ENCODE data around the gene ACVR1.
"Not testable (repeated sequence)": the region's sequence is repeated elsewhere in the genome, so short reads cannot be mapped to it uniquely, and the experiment has no call there.

Gene ACVR1

DNA sequence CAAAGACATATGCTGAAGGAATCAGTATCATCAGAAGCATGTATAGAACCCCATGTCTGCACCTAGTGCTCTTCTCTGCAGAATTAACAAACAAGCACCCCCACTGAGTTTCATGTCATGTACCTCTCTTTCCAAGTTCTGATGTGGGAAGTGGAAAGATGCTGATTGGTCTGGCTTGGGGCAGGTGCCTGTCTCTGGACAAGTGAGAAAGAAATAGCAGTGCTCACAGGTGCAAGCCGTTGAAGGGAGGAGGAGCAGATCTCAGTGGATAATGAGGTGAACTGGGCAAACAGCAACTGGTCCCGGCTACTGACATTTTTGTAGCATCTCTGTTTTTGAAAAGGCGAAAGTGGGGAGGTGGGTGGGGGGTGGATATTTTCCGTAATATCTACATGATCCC lies 17.5 kb upstream of the ACVR1 start:
- no peak for DNase-seq (ENCODE audit: low read depth)

DNA sequence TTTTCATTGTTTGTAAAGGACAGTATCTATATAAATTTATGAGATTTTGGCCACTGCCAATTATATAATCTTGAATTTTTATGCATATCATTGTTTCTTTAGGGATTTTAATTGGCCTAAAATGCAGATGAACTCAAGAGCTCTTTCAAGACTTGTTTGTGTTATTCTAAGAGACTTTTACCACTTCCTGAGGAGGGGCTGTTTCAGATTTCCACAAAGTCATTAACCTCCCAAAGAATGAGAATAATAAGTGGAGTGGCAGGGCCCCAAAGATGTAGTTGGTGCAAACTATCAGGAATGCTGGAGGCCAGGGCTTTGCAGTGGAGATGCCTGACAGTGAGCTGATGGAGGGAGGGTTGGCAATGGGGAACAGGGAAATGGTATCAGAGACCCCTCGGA lies 15.5 kb upstream of the ACVR1 start:
- DNase-seq (ENCODE audit: low read depth) = no peak

DNA sequence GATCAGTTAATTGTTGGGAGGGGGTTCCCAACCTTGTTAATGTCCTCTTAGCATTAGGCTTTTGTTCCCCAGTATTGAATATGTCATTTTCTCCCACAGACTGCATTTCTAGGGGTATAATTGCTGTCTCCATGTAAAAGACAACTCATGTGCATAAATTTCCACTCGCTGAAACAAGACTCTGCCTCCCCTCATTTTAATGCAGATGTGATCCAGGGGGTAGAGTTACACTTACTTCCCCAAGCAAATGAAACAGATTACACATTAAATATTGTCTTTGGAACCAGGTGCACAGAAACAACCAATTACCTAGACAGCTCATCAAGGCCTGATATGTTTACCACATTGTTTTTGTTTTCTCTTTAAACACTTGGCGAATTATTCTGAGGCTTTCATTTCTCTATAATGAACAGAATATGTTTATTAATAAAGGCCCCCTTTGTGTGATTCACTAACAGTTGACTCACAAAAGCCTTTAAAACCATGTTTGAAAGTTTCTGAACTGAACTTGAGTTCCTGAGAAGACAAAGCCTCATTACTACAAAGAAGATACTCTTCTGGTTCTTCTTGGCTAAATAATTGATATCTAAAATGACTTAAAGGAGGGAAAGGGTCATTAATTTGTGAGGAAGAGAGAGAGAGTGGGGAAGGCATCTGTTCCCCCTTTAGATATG lies 15.0 kb upstream of the ACVR1 start:
- DNase-seq (ENCODE audit: low read depth) = no peak

DNA sequence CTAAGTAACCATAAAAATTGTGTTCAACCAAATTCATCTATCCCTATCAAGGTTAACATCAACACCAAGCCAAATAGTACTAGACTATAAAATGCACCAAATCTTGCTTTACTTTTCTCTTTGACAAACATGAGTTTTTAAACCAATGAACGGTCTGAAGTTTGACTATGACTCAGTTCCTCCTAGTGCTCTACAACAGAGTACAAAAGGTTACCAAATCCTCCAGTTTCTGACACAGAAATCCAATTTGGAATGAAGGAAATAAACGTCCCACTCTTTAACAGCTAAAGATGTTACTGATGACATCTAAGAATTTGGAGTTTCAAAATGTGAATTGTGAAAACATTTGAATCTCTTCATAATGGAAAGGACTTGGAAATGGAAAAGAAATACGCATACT lies 11.8 kb upstream of the ACVR1 start:
- DNase-seq (ENCODE audit: low read depth) = no peak

DNA sequence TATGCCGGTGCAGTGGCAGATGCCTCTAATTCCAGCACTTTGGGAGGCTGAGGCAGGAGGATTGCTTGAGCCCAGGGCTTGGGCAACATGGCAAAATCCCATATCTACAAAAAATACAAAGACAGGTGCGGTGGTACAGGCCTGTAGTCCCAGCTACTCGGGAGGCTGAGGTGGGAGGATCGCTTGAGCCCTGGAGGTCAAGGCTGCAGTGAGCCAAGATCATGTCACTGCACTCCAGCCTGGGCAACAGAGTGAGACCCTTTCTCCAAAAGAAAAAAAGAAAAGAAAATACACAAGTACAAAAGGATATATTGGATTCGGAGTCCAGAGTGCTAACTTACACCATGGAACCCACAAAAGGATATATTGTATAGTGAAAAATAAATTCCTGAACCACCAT lies 8.4 kb upstream of the ACVR1 start:
- not testable (repeated sequence) for DNase-seq (ENCODE audit: low read depth)

DNA sequence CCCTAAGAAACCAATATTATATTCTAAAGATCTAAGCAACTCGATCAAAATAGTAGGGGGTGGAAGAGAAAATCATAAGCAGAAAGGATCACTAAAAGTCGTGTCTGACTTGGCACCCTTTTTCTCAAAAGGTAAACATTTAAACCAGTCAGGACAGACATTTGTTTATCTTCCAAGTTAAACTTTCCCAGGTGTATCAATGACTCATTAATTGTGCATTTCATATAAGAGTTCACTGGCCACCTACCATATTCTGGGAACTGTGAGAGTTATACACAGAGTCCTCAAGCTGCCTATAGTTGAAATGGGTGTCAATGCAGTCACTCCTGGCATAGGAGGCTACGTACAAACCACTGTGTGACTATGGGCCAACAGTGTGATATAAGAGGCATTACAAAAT lies 4.8 kb upstream of the ACVR1 start:
- no peak for DNase-seq (ENCODE audit: low read depth)

DNA sequence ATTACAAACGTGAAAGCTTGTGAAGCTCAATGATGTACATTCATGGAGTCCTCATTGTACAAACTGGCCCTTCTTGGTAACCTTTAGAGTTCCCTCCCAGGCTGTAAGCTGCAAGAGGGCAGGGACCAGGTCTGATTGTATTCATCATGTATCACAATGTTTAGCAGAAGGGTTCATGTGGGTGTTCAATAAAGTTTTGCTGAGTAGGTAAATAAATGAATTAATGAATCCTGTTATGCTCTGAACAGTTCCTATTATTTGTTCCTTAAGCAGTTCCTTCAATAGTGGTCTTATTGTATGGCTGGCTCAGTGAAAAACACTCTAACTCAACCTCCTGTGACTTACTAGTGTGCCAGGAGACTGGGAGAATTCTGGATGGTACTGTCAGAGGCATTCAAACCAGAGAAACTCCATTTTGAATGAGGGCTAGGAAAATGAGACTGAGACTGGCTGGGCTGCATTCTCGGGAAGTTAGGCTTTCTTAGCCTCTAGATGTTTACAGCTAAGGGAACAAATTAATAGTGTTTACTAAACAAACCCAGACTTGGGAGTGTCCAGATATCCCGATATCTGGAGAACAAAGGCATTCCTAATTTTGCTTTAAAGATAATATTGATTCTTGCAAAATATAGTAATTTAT lies 1.8 kb upstream of the ACVR1 start:
- no peak for DNase-seq (ENCODE audit: low read depth)

DNA sequence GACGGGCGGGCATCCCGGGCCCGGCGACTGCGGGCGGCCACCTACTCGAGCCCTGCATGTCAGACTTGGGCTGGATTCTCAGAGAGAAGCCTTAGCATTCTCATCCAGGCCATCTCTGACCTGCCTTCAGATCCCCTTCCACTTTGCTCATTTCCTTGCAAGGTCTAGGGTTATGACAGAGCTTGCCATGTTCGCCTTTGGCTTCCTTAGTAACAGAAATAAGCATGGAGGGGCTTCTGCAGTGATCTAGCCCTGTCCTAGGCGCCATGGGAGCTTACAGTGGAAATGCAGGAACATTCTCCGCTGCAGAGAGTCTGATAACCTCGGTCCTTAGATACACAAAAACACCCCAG lies 632 bp upstream of the ACVR1 start:
- no peak for DNase-seq (ENCODE audit: low read depth)

DNA sequence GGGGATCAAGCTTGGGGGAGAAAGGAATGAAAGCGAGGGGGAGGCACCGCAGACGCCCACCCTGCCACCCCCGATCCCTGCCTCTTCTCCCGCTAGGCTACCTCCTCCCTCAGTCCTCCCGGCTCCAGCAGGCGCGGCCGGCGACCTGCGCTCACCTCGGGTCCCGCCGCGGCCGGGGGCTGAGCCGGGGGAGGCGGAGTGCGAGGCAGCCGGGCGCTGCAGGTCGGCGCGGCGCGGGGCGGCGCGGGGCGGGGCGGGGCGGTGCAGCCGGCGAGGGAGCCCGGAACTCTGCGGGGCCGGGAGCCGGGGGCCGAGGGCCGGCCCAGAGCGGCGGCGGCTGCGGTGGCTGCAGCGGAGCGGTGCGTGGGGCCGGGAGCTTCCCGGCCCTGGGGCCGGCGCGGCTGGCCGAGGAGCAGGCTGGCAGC lies 477 bp downstream of the ACVR1 start:
- DNase-seq (ENCODE audit: low read depth) = peak; percentile 38

DNA sequence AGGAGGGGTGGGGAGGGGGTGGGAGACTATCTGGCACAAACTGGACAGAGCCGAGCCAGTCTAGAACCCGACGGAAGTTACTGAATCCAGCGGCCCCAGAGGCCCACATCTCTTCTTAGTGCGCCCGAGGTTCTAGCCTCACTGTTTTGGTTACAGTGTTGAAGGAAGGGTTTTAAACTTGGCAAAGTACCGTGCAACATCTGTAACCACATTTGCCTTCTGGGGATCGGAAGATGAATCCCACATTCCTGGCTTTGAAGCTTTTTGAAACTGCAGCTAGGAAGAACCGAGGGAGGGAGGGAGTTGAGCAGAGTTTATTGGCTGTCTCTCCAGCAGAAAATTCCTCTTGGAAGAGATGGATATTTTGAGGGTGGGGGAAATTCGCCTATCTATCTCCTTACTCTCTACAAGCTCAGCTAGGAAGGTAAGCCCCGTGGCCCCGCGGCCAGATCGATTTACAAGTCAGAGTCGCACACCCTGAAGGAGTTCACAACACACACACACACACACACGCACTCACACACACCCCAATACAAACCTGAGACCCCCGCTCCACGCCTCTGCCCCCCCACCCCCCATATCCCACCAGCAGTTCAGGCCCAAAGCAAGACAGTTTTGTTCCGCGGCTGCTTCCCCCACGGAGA lies 1.0 kb downstream of the ACVR1 start:
- no peak for DNase-seq (ENCODE audit: low read depth)

DNA sequence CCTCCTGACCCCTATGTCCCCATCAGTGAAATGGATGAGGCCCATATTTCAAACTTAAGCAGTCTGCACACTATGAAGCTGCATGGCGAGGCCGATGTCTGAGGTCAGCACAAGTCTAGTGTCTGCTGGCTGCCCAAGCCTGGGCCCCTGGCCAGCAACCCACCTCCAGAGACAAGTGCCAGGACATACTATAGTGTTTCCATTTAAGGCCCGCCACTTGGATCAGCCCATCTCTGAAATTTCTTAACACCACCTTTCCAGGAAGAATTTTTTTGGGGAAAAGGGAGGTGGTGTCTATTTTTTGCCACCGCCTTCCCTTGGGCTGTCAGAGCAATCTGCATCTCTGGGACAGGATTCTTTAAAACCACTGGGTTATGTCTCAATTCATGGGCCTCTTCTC lies 1.8 kb downstream of the ACVR1 start:
- no peak for DNase-seq (ENCODE audit: low read depth)

DNA sequence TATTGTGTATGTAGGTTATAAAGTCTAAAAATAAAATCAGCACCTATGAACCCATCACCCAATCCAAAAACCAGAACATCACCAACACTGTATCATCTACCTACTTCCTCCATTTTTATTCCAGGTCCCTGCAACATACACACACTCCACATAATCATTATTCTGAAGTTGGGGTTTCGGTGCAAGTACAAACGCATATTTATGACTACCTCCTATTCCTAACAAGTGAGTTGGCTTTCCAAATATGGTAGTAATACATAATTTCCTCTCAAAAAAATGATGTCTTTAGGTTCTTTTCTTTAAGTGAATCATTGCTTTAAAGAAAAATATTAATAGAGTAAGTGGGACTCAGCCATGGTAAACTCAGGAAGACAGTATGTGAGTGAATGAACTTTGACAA lies 3.3 kb downstream of the ACVR1 start:
- DNase-seq (ENCODE audit: low read depth) = no peak

DNA sequence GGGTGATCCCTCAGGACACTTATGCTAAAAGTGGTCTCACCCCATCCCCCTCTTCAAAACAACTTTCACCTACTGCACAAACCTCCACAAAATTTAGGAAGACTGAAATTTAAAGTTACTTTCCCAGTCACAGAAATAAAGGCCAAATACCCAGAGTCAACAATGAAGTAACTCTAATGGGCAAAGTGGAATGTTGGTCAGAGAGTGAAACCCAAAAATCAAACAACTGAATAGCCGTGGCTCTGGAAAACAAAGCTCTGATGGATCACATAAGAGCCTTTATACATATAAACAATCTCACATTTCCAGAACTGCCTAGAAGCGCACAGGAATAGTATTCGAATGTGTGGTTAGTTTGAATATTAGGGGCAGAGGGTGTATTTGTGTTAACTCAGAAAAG lies 4.7 kb downstream of the ACVR1 start:
- no peak for DNase-seq (ENCODE audit: low read depth)

DNA sequence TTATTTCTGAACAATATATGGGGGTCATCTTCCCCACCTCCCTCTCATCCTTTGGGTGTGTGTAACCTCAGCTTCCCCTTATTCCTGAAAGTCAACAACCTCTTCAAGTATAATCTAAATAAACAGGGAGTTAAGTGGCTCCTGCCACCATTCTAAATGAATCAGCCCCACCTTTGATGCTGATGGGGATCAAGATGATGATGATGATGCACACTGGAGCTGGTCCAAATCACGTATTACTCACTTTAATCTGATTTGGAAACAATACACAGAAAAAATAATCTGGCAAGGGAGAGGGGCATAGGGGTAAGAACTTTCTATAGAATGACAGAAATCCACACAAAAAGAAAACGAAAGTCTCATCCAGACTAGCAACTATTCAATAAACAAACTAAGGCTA lies 7.1 kb downstream of the ACVR1 start:
- DNase-seq (ENCODE audit: low read depth) = no peak

DNA sequence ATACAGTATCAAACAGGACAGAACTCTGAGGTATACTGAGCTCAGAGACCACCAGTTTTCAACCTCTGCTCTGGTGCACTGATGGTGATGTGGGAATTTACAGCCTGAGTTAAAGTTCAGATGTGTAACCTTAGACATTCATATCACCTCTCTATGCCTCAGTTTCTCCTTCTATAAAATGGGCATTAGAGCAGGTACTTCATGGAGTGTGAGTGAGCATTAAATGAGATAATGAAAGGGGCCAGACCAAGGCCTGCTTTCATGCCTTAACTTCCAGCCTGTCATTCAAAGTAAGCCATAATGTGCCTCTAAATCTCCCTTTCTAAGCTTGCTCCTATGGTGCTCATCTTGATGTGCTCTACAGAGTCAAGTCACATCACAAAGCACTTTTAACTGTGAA lies 8.4 kb downstream of the ACVR1 start:
- no peak for DNase-seq (ENCODE audit: low read depth)

DNA sequence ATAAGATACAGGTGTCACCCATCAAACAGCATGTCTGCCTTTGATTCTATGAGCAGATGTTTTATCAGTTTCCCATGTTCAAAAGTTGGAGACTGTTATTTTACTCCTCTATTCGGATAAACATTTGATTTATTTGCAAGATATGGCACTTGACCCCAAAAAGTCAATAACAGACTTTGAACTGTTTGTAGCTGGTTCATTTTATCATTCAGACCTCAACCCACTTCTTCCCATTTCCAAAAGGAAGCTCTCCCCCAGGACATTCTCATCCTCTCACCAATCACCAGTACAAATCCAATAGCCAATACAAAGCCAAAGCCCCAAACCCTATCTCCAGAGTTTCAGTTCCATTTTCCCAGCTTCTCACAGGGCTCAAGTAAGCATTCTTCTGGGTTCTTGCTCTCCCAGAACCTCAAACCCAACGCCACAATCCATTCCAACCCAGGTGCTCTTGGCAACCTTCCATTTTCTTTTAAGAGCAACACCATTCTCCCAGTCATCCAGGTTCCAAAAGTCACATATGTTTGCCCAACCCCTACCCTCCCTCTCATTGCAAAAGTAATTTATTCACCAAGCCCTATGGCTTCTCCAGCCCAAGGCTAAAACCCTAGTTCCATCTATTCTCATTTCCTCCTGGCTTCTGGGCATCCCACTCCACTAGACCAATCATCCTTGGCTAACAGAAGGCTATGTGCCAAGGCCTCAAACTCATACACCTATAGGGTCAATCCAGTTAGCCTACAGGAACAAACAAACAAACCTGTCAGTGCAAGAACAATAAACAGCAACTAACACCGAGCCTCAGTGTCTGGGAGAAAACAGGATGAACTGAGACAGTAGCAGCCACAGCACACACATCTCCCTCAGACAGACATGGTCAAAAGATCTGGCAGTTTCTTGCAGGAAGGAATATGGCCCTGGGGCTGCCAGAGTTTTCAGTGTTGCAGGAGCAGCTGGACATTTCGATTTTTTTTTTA lies 9.2 kb downstream of the ACVR1 start:
- no peak for DNase-seq (ENCODE audit: low read depth)

DNA sequence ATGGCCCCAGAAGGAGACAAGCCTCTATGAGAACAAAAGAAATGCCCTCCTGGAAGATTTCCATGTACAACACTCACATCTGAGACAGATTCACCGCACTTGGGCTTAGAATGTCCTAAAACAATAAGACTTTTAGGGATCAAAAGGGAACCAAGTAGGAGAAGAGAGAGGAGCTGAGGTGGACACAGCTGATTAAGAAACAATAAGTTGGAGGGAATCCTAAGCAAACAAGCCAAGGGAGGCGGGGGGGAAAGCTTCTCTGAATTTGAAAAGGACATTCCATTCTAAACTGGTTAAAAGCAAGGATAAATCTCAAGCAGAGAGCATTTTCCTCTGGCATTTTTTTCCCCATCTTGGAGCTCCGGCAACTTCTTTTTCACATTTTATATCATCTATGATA lies 9.9 kb downstream of the ACVR1 start:
- no peak for DNase-seq (ENCODE audit: low read depth)

DNA sequence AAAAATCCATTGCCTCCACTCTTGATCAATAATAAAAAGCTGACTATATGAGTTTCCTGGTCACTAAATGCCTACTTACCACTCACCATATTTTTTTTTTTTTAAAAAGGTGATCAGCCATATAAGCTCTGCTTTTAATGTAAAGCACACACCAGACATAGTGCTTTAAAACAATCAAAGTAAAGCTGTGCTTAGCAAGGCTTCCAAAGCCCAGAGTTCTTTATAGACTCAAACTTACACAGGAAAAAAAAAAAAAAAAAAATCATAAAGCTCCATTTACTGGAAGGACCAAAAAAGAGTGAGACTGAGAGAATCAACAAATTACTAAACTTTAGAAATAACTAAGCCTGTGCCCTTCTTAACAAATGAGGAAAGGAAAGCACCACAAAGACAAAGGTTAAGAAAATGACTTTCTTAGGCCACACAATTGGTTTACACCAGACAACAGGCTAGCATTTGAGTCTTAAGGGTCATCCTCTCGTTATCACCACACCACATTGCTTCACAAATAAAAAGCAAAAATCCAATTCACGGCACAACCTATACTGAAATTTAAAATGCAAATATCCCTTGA lies 11.2 kb downstream of the ACVR1 start:
- DNase-seq (ENCODE audit: low read depth) = no peak

DNA sequence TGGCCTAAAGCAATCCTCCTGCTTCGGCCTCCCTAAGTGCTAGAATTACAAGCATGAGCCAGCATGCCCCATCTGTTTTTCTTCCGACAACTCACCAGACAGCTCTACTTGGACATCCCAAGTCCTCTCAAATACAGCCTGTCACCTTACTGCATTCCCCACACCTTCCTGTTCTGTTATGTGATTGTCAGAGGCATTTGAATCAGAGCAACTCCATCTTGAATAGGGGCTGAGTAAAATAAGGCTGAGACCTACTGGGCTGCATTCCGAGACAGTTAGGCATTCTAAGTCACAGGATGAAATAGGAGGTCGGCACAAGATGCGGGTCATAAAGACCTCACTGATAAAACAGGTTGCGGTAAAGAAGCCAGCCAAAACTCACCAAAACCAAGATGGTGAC lies 17.3 kb downstream of the ACVR1 start:
- no peak for DNase-seq (ENCODE audit: low read depth)

DNA sequence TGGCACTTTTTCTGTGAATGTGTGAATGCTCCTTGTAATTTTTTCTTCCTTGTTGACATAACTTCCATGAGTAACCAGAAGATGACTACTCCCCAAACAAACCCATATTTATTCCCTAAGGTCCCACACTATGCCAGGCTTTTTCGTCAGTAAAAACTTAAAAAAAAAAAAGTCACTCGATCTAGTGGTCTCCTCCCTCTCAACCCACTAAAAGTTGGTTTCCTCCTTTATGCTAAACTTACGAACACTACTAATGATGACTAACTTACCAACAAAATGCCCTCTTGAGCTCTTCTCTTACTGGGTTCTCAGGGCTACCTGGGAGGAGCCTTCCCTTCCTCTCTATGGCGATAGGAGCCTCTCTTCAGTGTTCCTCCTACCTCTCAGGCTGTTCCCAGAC lies 18.2 kb downstream of the ACVR1 start:
- no peak for DNase-seq (ENCODE audit: low read depth)

DNA sequence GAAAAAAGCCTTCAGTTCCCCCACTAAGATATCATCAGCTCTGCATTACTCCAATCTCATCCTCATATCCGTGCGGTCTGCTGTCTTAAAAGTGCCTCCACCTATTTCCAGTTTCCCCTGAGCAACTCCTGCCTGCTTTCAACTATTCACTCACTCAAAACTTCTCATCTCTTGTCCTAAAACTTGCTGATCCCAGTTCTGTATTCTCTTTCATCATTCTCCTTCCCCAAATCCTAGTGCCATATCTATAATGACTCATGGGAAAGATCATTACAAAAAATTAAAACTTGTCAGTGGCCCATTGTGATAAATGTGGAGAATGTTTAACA lies 20.0 kb downstream of the ACVR1 start:
- no peak for DNase-seq (ENCODE audit: low read depth)

DNA sequence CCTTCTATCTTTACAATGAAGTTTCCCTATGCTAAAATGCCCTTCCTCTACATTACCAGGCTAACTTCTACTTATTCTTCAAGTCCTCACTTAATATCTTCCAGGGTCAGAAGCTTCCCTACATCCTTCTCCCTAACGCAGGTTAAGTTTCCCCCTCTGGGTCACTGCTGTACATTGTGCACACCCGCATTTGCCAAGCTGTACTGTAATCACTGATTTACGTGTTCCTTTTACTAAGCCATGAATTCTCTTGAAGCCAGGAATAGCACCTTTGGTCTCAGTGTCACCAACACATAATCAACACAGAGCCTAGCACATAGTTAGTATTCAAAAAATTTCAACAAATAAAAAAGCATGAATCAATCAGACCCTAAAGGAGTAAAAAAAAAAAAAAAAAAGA lies 22.3 kb downstream of the ACVR1 start:
- DNase-seq (ENCODE audit: low read depth) = no peak
